Chondrocyte (in vitro differentiated cells): ENCODE data around the gene ZFP90. TPM values are rescaled to one million over a fixed set of nuclear protein-coding genes. Genes with fewer than 3 reads are reported as not detected.

Experiments used
- DNase-seq: peaks from one replicate; pipeline ENCODE4 v3.0.0; 2021; ENCODE audit warnings: mixed read lengths, low spot score
- H3K27ac Mint-ChIP-seq: one replicate; pipeline ENCODE4 v1.8.0; 2021; ENCODE audit warnings: mild to moderate bottlenecking, moderate library complexity, mixed read lengths; ENCODE audit not compliant: unreplicated experiment
- H3K27me3 Mint-ChIP-seq: 2 replicates; pipeline ENCODE4 v1.8.0; 2021; ENCODE audit warnings: low read depth, mixed read lengths
- H3K36me3 Mint-ChIP-seq: 2 replicates; pipeline ENCODE4 v1.8.0; 2021; ENCODE audit warnings: low read depth, mixed read lengths
- H3K4me1 Mint-ChIP-seq: 2 replicates; pipeline ENCODE4 v1.8.0; 2021; ENCODE audit warnings: low read depth, mild to moderate bottlenecking, mixed read lengths
- H3K4me3 Mint-ChIP-seq: one replicate; pipeline ENCODE4 v1.8.0; 2021; ENCODE audit warnings: mild to moderate bottlenecking, moderate library complexity, mixed read lengths; ENCODE audit not compliant: unreplicated experiment
- H3K9me3 Mint-ChIP-seq: 2 replicates; pipeline ENCODE4 v1.8.0; 2021; ENCODE audit warnings: low read depth, mixed read lengths
- CTCF ChIP-seq: fragments of 200-600 bp; sonication (generic); IDR thresholded peaks from 2 replicates; pipeline ENCODE4 v1.5.0; 2021; ENCODE audit warnings: antibody characterized with exemption, mild to moderate bottlenecking, moderate library complexity
- long read RNA-seq: library from polyadenylated mRNA; stranded (forward); transcript quantifications from one replicate; pipeline ENCODE4 v2.0.0, GENCODE V29; 2021
- total RNA-seq: library from RNA; stranded (reverse); gene quantifications from 3 replicates; pipeline ENCODE4 v1.2.1, GENCODE V29; 2021

Gene ZFP90
- 29.7 to 35.1 TPM (median 32.5 TPM) in 3 replicates for total RNA-seq
- long read RNA-seq, full-length matches to known transcripts = 6 of 11 reads
- long read RNA-seq, partial matches to known transcripts = 0 of 11 reads
- long read RNA-seq, other reads (novel, unspliced or antisense) = 5 of 11 reads

GRCh38 chr16:68538880-68539701, at the start of gene ZFP90:
TSS of gene ZFP90 (plus strand) at chr16:68539291. CDS start at chr16:68539793, 502 bp downstream.
- TF ChIP-seq CTCF = no peak
- no peaks in the 10 kb centered on the region for H3K27me3 Mint-ChIP-seq
- H3K9me3 Mint-ChIP-seq = peaks cover 10% of the 10 kb centered on the region
- peaks cover 20% of the 10 kb centered on the region for H3K36me3 Mint-ChIP-seq
- peaks cover 13% of the 10 kb centered on the region for H3K4me1 Mint-ChIP-seq
- peak within 1 kb of the TSS; percentile 95 for H3K27ac Mint-ChIP-seq
- peak; percentile 95 for DNase-seq
- peak within 1 kb of the TSS; percentile 86 for H3K4me3 Mint-ChIP-seq

GRCh38 chr16:68490358-68490757, 48.7 kb upstream of the ZFP90 start:
- no peak for TF ChIP-seq CTCF
- Mint-ChIP-seq H3K36me3 (no peaks in the 10 kb centered on the region), H3K27me3 (no peaks in the 10 kb centered on the region), H3K4me3 (no peak overlapping the region), H3K4me1 (no peaks in the 10 kb centered on the region), H3K9me3 (no peaks in the 10 kb centered on the region), H3K27ac (no peak overlapping the region)
- DNase-seq = no peak

- no peaks in the 10 kb centered on the region for H3K9me3 Mint-ChIP-seq
- peak; percentile 72 for DNase-seq
- H3K27ac Mint-ChIP-seq = no peak overlapping the region
- no peak for TF ChIP-seq CTCF
- no peak overlapping the region for H3K4me3 Mint-ChIP-seq
- H3K36me3 Mint-ChIP-seq = no peaks in the 10 kb centered on the region
- H3K27me3 Mint-ChIP-seq = no peaks in the 10 kb centered on the region
- no peaks in the 10 kb centered on the region for H3K4me1 Mint-ChIP-seq
Measured at GRCh38 chr16:68490829-68491575, 48.1 kb upstream of the ZFP90 start.

- DNase-seq = no peak
- H3K27me3 Mint-ChIP-seq = no peaks in the 10 kb centered on the region
- no peaks in the 10 kb centered on the region for H3K4me1 Mint-ChIP-seq
- no peaks in the 10 kb centered on the region for H3K36me3 Mint-ChIP-seq
- no peak overlapping the region for H3K27ac Mint-ChIP-seq
- H3K9me3 Mint-ChIP-seq = no peaks in the 10 kb centered on the region
- no peak for TF ChIP-seq CTCF
- no peak overlapping the region for H3K4me3 Mint-ChIP-seq
Measured at GRCh38 chr16:68491576-68491950, 47.5 kb upstream of the ZFP90 start.

GRCh38 chr16:68492151-68492542, 46.9 kb upstream of the ZFP90 start:
- H3K4me3 Mint-ChIP-seq = no peak overlapping the region
- no peak for DNase-seq
- TF ChIP-seq CTCF = no peak
- H3K27me3 Mint-ChIP-seq = no peaks in the 10 kb centered on the region
- H3K9me3 Mint-ChIP-seq = no peaks in the 10 kb centered on the region
- H3K36me3 Mint-ChIP-seq = no peaks in the 10 kb centered on the region
- no peaks in the 10 kb centered on the region for H3K4me1 Mint-ChIP-seq
- H3K27ac Mint-ChIP-seq = no peak overlapping the region
